Measurements from ENCODE around the gene FGD1. TPM values are rescaled to one million over a fixed set of nuclear protein-coding genes. Genes with fewer than 3 reads are reported as not detected.
A peak's percentile ranks its signal among the peaks of the same experiment; 100 is the strongest.

The FGD1 gene
- total and polyA plus RNA-seq, 2 experiments from 2014 or later, result 6.0 to 8.6 TPM

DNA sequence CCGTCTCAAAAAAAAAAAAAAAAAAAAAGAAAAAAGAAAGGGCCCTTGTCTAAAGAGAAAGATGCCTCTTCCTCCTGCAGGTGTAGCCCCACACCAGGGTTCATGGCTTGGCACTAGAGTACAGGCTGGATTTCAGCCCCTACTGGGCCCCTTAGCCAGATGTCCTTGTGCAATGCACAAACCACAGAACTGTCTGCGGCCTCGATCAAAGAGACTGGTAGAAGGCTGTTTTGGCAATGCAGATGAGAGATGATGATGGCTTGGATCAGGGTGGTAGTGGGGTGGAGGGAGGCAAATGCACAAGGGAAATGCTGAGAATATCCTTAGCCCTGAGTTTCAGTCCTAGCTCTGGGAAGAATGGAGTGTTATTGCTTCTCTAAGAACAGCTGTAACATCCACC is 82.3 kb downstream of the FGD1 start:
- Histone ChIP-seq H3K27me3 (replicated peaks; ENCODE audit: insufficient read depth) (no peaks in the 10 kb centered on the region), H3K36me3 (ENCODE audit: low read depth) (no peaks in the 10 kb centered on the region), H3K27ac (no peak overlapping the region), H3F3A (ENCODE audit: insufficient read depth) (no peaks in the 10 kb centered on the region), H2AFZ (no peak overlapping the region), H3K9me3 (ENCODE audit: low read depth) (no peaks in the 10 kb centered on the region), H4K20me1 (ENCODE audit: insufficient read depth) (no peaks in the 10 kb centered on the region), H3K9me2 (ENCODE audit: insufficient read depth) (no peaks in the 10 kb centered on the region), H3K9ac (no peak overlapping the region), H3K4me3 (no peak overlapping the region), H3K79me2 (ENCODE audit: insufficient read depth) (no peaks in the 10 kb centered on the region), H3K4me2 (ENCODE audit: unreplicated experiment) (no peak overlapping the region), H3K4me1 (ENCODE audit: insufficient read depth) (no peaks in the 10 kb centered on the region)
- 3 to 38% methylated on average over 2 to 3 of the region's 3 CpGs for WGBS, 2 experiments (ENCODE audit: low coverage in 1 of 2, low lambda C conversion rate in 2 of 2, missing lambda C conversion rate in 2 of 2)
- TF ChIP-seq EZH2 (IDR thresholded peaks at IDR 0.05; ENCODE audit: insufficient read depth, poor library complexity, severe bottlenecking), result no peak
- no peak for TF ChIP-seq EZH2phosphoT487 (IDR thresholded peaks at IDR 0.05; ENCODE audit: insufficient read depth, low read depth)
- DNase-seq, result peak; percentile 2
- in situ Hi-C loops (cut with MboI), result no loop called here

DNA sequence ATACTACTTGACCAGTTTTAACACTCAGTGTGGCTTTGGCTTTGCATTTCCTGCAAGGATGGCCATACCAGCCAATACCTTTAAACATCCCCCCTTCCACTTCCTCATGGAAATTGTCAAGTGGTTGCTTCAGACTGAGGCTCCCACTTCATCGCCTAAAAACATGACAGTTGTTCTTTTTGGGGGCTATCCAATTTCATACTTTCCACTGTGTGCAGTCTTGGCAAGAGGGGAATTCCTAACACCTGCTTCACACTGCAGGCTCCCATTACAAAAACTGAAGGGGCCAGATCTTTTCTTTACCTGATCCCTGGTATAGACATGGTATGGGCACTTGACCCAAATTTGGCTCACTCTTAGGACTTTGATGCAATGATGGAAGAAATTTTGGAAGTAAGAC is 84.3 kb downstream of the FGD1 start:
- Histone ChIP-seq H3K4me2 (ENCODE audit: unreplicated experiment) (no peak overlapping the region), H3K27me3 (replicated peaks; ENCODE audit: insufficient read depth) (no peaks in the 10 kb centered on the region), H3F3A (ENCODE audit: insufficient read depth) (no peaks in the 10 kb centered on the region), H3K79me2 (ENCODE audit: insufficient read depth) (no peaks in the 10 kb centered on the region), H3K4me1 (ENCODE audit: insufficient read depth) (no peaks in the 10 kb centered on the region), H2AFZ (no peak overlapping the region), H3K9me2 (ENCODE audit: insufficient read depth) (no peaks in the 10 kb centered on the region), H3K9me3 (ENCODE audit: low read depth) (no peaks in the 10 kb centered on the region), H3K36me3 (ENCODE audit: low read depth) (no peaks in the 10 kb centered on the region), H3K27ac (no peak overlapping the region), H4K20me1 (ENCODE audit: insufficient read depth) (no peaks in the 10 kb centered on the region), H3K9ac (no peak overlapping the region), H3K4me3 (no peak overlapping the region)
- no peak for DNase-seq
- no peak for TF ChIP-seq EZH2 (IDR thresholded peaks at IDR 0.05; ENCODE audit: insufficient read depth, poor library complexity, severe bottlenecking)
- no peak for TF ChIP-seq EZH2phosphoT487 (IDR thresholded peaks at IDR 0.05; ENCODE audit: insufficient read depth, low read depth)
- in situ Hi-C loops (cut with MboI), result no loop called here
- 33 to 64% methylated on average over 1 of the region's 1 CpG for WGBS, 2 experiments (ENCODE audit: low coverage in 1 of 2, low lambda C conversion rate in 2 of 2, missing lambda C conversion rate in 2 of 2)

DNA sequence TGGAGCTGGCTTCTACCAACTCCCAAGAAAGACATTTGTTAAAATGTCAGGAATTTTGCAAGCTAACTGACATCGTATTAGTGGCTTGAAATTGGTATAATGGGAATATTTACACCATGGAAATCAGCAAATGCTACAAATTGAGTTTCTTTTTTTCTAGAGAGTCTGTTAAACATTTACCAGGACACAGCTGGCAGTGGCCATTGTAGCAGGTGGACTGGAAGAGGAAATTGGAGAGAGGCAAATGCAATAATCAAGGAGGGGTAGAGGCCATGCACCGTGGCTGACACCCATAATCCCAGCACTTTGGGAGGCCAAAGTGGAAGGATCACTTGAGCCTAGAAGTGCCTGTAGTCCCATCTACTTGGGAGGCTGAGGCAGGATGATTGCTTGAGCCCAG is 88.8 kb downstream of the FGD1 start:
- in situ Hi-C loops (cut with MboI), result no loop called here
- H3K4me3 ChIP-seq, result no peak overlapping the region
- WGBS, 2 experiments (ENCODE audit: low coverage in 1 of 2, low lambda C conversion rate in 2 of 2, missing lambda C conversion rate in 2 of 2), result 14 to 15% methylated on average over 2 of the region's 2 CpGs

DNA sequence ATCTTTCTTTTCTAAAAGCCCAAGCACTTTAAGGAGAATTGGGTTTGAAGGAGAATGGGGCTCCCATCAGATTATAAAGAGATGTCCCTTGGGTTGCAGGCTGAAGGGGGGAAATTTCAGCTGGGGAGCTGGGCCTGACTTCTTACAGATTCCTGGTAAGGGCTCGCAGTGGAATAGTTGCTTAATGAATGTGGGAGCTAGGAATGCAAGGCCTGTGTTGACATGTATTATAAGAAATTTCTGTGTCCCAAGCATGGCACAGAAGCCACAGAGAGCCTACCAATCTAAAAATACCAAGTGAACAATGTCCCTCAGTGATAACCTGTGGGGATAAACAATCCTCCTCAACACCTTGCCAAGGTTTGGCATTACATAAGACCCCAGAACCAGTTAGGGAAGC is 98.9 kb downstream of the FGD1 start:
- H3K27ac ChIP-seq, result no peak overlapping the region
- H3K9me2 ChIP-seq (ENCODE audit: insufficient read depth), result no peaks in the 10 kb centered on the region
- H3K4me2 ChIP-seq (ENCODE audit: unreplicated experiment), result no peak overlapping the region
- no peaks in the 10 kb centered on the region for H3K27me3 ChIP-seq (replicated peaks; ENCODE audit: insufficient read depth)
- WGBS, 2 experiments (ENCODE audit: low coverage in 1 of 2, low lambda C conversion rate in 2 of 2, missing lambda C conversion rate in 2 of 2), result 86 to 88% methylated on average over 1 of the region's 1 CpG
- H2AFZ ChIP-seq, result no peak overlapping the region
- no peaks in the 10 kb centered on the region for H3F3A ChIP-seq (ENCODE audit: insufficient read depth)
- TF ChIP-seq EZH2 (IDR thresholded peaks at IDR 0.05; ENCODE audit: insufficient read depth, poor library complexity, severe bottlenecking) (no peak), EZH2phosphoT487 (IDR thresholded peaks at IDR 0.05; ENCODE audit: insufficient read depth, low read depth) (no peak)
- no peaks in the 10 kb centered on the region for H3K4me1 ChIP-seq (ENCODE audit: insufficient read depth)
- in situ Hi-C loops (cut with MboI), result no loop called here
- H3K79me2 ChIP-seq (ENCODE audit: insufficient read depth), result no peaks in the 10 kb centered on the region
- H4K20me1 ChIP-seq (ENCODE audit: insufficient read depth), result no peaks in the 10 kb centered on the region
- no peak for DNase-seq
- H3K9me3 ChIP-seq (ENCODE audit: low read depth), result no peaks in the 10 kb centered on the region
- no peak overlapping the region for H3K4me3 ChIP-seq
- H3K9ac ChIP-seq, result no peak overlapping the region
- no peaks in the 10 kb centered on the region for H3K36me3 ChIP-seq (ENCODE audit: low read depth)

More for the DNA sequence above, 88.8 kb downstream of the FGD1 start:
- Histone ChIP-seq H3F3A (ENCODE audit: insufficient read depth) (no peaks in the 10 kb centered on the region), H3K27me3 (replicated peaks; ENCODE audit: insufficient read depth) (no peaks in the 10 kb centered on the region), H3K79me2 (ENCODE audit: insufficient read depth) (no peaks in the 10 kb centered on the region), H3K36me3 (ENCODE audit: low read depth) (no peaks in the 10 kb centered on the region), H3K9me3 (ENCODE audit: low read depth) (no peaks in the 10 kb centered on the region), H3K4me1 (ENCODE audit: insufficient read depth) (no peaks in the 10 kb centered on the region), H4K20me1 (ENCODE audit: insufficient read depth) (no peaks in the 10 kb centered on the region), H3K9me2 (ENCODE audit: insufficient read depth) (no peaks in the 10 kb centered on the region), H3K9ac (no peak overlapping the region), H2AFZ (no peak overlapping the region), H3K27ac (no peak overlapping the region), H3K4me2 (ENCODE audit: unreplicated experiment) (no peak overlapping the region)
- no peak for TF ChIP-seq EZH2phosphoT487 (IDR thresholded peaks at IDR 0.05; ENCODE audit: insufficient read depth, low read depth)
- TF ChIP-seq EZH2 (IDR thresholded peaks at IDR 0.05; ENCODE audit: insufficient read depth, poor library complexity, severe bottlenecking), result no peak
- no peak for DNase-seq

Other genes with a start within 250 kb of the FGD1 start
- 0.43 and 0.63 TPM in 2 replicates for gene WNK3, start 138.2 kb downstream of the FGD1 start, total RNA-seq (2014; rRNA removed; shearing (Covaris generic))
- 0.29 and 0.39 TPM in 2 replicates for gene WNK3, start 138.2 kb downstream of the FGD1 start, polyA plus RNA-seq (2016; fragmentation: Nextera tagmentation; extraction: Ambion mirVana)
- gene TSR2, start 55.8 kb downstream of the FGD1 start, total RNA-seq (2014; rRNA removed; shearing (Covaris generic)), result 19.6 and 22.1 TPM in 2 replicates
- gene TSR2, start 55.8 kb downstream of the FGD1 start, polyA plus RNA-seq (2016; fragmentation: Nextera tagmentation; extraction: Ambion mirVana), result 42.4 TPM in 2 replicates
- 24.3 and 30.3 TPM in 2 replicates for gene GNL3L, start 34.0 kb upstream of the FGD1 start, total RNA-seq (2014; rRNA removed; shearing (Covaris generic))
- 9.2 and 10.9 TPM in 2 replicates for gene GNL3L, start 34.0 kb upstream of the FGD1 start, polyA plus RNA-seq (2016; fragmentation: Nextera tagmentation; extraction: Ambion mirVana)

Measured in GM23248 (cell line).